Liver (tissue), 3 donors: ENCODE measurements around the gene NODAL.

ENCODE experiments used
- HNF4G ChIP-seq: IDR thresholded peaks from 2 replicates; pipeline ENCODE4 v1.6.1; 2016; ENCODE audit warnings: antibody characterized with exemption
- RAD21 ChIP-seq, 2 donors: IDR thresholded peaks; 2 replicates each; pipeline ENCODE4 v1.6.1; 2016; ENCODE audit warnings: antibody characterized with exemption in 2 of 2, mild to moderate bottlenecking in 2 of 2
- TAF1 ChIP-seq: conservative IDR thresholded peaks from 2 replicates; pipeline ENCODE4 v1.6.1; 2016; ENCODE audit warnings: antibody characterized with exemption, mild to moderate bottlenecking
- YY1 ChIP-seq: IDR thresholded peaks from 2 replicates; pipeline ENCODE4 v1.6.1; 2016; ENCODE audit warnings: antibody characterized with exemption, mild to moderate bottlenecking
- TF ChIP-seq, protein P1 (sequence below): fragments of 150-350 bp; IDR thresholded peaks from 2 replicates; pipeline ENCODE4 v1.5.1; 2017; ENCODE audit warnings: improper control_type of control experiment, low read depth, low read length; ENCODE audit not compliant: missing input control
- TF ChIP-seq, protein P2 (sequence below): IDR thresholded peaks from 2 replicates; pipeline ENCODE4 v1.6.1; 2016; ENCODE audit warnings: antibody characterized with exemption
- TF ChIP-seq, protein P3 (sequence below): IDR thresholded peaks from 2 replicates; pipeline ENCODE4 v1.6.1; 2016; ENCODE audit warnings: antibody characterized with exemption
- TF ChIP-seq, protein P4 (sequence below): IDR thresholded peaks from 2 replicates; pipeline ENCODE4 v1.6.1; 2016; ENCODE audit warnings: antibody characterized with exemption
- TF ChIP-seq, protein P5 (sequence below): IDR thresholded peaks from 2 replicates; pipeline ENCODE4 v1.6.1; 2016; ENCODE audit warnings: antibody characterized with exemption, mild to moderate bottlenecking
- donor health status: healthy.
- donor health status: healthy.

DNA sequence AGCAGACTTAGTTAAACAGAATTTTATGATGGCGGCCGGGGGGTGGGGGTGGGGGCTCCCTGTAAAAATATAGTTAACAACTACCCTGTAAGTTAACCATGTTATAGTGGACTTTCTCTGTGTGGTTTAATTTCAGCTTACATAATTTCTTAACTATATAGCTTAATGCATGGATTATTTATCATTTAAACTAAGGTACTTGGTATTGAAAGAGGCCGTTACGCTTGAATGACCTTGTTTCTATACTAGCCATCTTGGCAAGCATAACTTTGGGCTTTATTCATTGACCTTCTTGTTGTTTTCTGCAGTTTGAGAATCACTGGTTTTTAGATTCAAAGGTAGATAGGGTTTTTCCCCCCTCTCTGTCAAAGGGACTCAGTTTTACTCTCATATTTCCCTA is 29.1 kb downstream of the NODAL start:
- TF ChIP-seq, protein P1, sequence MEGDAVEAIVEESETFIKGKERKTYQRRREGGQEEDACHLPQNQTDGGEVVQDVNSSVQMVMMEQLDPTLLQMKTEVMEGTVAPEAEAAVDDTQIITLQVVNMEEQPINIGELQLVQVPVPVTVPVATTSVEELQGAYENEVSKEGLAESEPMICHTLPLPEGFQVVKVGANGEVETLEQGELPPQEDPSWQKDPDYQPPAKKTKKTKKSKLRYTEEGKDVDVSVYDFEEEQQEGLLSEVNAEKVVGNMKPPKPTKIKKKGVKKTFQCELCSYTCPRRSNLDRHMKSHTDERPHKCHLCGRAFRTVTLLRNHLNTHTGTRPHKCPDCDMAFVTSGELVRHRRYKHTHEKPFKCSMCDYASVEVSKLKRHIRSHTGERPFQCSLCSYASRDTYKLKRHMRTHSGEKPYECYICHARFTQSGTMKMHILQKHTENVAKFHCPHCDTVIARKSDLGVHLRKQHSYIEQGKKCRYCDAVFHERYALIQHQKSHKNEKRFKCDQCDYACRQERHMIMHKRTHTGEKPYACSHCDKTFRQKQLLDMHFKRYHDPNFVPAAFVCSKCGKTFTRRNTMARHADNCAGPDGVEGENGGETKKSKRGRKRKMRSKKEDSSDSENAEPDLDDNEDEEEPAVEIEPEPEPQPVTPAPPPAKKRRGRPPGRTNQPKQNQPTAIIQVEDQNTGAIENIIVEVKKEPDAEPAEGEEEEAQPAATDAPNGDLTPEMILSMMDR = no peak
- TF ChIP-seq YY1 = no peak
- TF ChIP-seq, protein P2, sequence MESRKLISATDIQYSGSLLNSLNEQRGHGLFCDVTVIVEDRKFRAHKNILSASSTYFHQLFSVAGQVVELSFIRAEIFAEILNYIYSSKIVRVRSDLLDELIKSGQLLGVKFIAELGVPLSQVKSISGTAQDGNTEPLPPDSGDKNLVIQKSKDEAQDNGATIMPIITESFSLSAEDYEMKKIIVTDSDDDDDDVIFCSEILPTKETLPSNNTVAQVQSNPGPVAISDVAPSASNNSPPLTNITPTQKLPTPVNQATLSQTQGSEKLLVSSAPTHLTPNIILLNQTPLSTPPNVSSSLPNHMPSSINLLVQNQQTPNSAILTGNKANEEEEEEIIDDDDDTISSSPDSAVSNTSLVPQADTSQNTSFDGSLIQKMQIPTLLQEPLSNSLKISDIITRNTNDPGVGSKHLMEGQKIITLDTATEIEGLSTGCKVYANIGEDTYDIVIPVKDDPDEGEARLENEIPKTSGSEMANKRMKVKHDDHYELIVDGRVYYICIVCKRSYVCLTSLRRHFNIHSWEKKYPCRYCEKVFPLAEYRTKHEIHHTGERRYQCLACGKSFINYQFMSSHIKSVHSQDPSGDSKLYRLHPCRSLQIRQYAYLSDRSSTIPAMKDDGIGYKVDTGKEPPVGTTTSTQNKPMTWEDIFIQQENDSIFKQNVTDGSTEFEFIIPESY = no peak
- TF ChIP-seq RAD21 (IDR thresholded peaks at IDR 0.05) = no peak
- no peak for TF ChIP-seq HNF4G
- TF ChIP-seq, protein P3, sequence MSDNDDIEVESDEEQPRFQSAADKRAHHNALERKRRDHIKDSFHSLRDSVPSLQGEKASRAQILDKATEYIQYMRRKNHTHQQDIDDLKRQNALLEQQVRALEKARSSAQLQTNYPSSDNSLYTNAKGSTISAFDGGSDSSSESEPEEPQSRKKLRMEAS = no peak
- TF ChIP-seq, protein P4, sequence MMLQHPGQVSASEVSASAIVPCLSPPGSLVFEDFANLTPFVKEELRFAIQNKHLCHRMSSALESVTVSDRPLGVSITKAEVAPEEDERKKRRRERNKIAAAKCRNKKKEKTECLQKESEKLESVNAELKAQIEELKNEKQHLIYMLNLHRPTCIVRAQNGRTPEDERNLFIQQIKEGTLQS = no peak
- TF ChIP-seq TAF1 = no peak
- TF ChIP-seq, protein P5, sequence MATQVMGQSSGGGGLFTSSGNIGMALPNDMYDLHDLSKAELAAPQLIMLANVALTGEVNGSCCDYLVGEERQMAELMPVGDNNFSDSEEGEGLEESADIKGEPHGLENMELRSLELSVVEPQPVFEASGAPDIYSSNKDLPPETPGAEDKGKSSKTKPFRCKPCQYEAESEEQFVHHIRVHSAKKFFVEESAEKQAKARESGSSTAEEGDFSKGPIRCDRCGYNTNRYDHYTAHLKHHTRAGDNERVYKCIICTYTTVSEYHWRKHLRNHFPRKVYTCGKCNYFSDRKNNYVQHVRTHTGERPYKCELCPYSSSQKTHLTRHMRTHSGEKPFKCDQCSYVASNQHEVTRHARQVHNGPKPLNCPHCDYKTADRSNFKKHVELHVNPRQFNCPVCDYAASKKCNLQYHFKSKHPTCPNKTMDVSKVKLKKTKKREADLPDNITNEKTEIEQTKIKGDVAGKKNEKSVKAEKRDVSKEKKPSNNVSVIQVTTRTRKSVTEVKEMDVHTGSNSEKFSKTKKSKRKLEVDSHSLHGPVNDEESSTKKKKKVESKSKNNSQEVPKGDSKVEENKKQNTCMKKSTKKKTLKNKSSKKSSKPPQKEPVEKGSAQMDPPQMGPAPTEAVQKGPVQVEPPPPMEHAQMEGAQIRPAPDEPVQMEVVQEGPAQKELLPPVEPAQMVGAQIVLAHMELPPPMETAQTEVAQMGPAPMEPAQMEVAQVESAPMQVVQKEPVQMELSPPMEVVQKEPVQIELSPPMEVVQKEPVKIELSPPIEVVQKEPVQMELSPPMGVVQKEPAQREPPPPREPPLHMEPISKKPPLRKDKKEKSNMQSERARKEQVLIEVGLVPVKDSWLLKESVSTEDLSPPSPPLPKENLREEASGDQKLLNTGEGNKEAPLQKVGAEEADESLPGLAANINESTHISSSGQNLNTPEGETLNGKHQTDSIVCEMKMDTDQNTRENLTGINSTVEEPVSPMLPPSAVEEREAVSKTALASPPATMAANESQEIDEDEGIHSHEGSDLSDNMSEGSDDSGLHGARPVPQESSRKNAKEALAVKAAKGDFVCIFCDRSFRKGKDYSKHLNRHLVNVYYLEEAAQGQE = no peak
